ENCODE data around the gene RBBP8NL. TPM values are rescaled to one million over a fixed set of nuclear protein-coding genes. Genes with fewer than 3 reads are reported as not detected.

Gene RBBP8NL
- total RNA-seq, 1 experiment from 2014 or later, result not detected

GRCh38 chr20:62461834-62462233 is 34.5 kb upstream of the RBBP8NL start:
- DNase-seq (ENCODE audit: low read depth), result no peak

DNA sequence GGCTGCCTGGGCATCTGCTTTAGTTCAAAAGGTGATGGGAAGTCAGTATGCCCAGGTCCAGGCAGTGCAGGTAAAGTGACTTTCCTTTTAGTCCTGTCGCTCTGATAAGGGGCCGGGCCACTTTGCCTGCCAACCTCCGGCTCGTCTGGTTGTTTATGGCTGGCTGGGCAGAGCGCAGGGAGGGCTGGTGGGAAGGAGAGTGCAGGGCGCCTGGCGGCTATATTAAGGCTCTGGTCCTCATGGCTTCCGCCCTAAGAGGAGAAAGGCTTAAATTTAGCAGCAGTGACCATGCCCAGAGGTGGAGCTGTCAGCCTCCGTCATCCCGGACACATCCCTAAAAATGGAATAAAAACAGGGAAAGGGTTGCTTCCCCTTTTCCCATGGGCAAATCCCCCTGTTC is 33.8 kb upstream of the RBBP8NL start:
- no peak for DNase-seq (ENCODE audit: low read depth)

DNA sequence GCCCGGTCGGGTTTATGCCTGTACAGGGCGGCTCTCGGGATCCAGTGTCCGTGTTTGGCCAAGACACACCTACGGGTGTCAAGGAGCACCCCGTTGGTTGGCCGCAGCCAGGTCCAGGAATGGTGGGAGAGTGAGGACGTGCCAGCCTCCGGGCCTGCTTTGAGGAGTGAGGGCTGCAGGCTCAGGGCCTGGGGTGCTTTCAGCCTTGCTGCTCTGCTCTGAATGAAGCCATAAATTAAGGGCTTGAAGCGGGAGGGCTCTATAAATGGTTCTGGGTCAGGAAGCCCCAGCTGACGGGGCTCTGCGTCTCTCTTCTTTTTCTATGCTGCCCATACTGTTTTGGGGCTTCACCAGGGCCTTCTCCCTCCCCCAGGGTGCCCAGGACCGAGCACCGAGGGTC is 33.3 kb upstream of the RBBP8NL start:
- DNase-seq (ENCODE audit: low read depth), result no peak

DNA sequence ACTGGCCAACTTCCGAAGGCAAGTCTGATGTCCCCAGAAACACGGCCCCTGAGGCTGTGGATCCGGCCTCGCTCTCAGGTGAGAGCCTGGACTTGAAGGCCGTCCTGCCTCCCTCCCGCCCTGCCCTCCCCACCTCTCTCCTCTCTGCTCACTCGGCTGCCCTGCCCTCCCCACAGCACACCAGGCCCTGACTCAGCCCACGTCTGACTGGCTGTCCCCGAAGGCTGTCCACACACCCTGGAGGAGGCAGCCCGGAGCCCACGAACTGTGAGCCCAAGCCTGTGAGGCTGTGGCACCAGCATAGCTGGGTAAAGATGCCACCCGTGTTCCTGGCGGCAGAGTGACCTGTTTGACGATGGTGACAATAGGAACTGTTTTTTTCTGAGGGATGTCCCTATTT is 32.1 kb upstream of the RBBP8NL start:
- DNase-seq (ENCODE audit: low read depth), result no peak

DNA sequence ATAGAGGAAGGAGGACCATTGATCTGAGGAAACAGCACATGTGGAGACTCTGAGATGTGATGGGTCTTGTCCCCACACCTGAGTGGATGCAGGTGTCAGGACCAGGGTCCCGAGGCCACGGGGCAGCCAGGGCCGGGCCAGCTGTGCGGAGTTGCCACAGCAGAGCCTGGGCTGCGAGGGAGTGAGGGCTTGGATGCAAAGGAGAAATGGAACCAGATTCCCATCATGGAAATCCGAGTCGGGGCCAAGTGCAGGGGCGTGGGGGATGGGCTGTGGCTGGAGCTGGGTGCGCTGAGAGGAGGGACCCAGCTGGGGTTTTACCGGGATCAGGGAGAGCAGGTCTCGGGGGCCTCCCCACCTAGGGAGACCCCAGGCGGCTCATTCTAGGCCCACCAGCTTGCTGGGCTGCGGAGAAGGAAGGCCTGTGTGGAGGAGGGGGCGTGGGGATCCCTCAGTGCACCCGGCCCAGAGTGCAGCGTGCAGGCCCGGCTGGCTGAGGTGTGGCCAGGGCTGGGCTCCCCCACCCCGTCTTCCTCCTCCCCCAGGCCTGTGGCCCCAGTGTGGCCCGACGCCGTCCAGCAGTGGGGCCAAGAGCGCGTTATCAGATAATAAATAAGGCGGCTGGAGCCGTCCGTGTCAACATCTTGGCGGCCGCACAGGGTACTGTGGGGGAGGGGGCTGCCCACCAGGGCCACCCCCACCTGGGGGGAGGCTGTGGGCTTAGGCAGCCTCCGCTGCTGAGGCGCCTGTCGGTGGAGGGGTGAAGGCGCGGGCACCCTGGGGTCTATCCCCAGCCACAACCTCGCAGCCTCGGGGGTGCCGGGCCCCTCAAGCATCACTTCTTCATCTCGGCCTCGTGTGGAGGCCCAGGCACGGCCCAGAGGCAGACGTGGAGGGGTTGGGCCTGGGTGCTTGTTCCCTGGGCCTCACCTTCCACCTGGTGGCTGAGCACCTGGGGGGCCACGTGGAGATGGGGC is 31.2 kb upstream of the RBBP8NL start:
- no peak for DNase-seq (ENCODE audit: low read depth)

- DNase-seq (ENCODE audit: low read depth), result no peak
Measured at GRCh38 chr20:62457831-62458230, 30.5 kb upstream of the RBBP8NL start.

DNA sequence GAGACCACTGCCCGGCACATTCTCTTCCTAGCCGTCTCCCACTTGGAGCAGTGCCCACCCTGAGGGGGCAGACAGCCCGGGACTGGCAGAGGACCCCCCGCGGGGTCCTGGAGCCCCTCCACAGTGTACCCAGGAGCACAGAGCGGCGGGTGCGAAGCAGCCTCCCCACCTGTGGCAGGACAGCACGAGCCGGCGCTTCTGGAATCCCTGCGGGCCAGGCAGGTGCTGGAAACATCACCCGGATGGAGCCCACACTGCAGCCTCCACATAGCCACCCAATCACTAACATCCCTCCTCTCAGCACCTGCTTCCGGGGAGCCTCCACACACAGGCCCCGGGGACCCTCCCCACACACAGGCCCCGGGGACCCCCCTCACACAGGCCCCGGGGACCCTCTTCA is 29.8 kb upstream of the RBBP8NL start:
- DNase-seq (ENCODE audit: low read depth), result no peak

- no peak for DNase-seq (ENCODE audit: low read depth)
Measured at GRCh38 chr20:62455929-62456328, 28.6 kb upstream of the RBBP8NL start.

DNA sequence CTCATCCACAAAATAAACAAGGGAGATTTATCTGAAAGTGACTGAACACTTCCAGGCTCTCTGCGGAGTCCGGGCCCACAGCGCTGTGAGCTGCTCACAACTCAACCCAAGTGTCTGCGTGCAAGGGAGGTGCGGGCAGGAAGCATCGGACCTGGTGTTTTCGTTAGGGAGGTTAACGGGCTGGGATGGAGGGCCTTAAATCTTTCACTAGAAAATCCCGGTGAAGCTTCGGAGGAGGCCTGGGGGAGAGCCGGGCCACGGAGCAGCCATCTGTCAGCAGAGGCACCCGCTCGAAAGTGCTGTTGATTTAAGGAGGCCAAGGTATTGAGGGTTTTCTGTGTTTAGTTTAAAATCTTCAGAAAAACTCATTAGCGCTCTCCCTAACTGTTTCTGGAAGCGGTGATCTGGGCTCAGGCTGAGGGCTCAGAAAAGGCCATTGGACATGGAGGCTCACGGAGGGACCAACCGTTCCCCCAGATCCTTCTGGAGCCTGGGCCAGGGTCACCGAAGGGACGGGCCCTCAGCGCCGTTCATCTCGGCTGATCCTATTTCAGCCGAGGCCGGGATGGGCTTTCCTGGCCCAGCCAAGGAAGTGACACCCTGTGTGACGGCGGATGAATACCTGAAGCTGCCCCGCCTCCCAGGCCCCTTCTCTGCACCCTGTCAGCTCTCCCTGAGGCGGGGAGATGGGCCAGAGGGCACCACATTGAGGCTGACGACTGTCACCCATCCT is 27.7 kb upstream of the RBBP8NL start:
- DNase-seq (ENCODE audit: low read depth), result no peak

GRCh38 chr20:62453186-62453808 is 26.0 kb upstream of the RBBP8NL start:
- DNase-seq (ENCODE audit: low read depth), result no peak

GRCh38 chr20:62452475-62453095 is 25.2 kb upstream of the RBBP8NL start:
- no peak for DNase-seq (ENCODE audit: low read depth)

- DNase-seq (ENCODE audit: low read depth), result no peak
Measured at GRCh38 chr20:62451970-62452369, 24.6 kb upstream of the RBBP8NL start.

GRCh38 chr20:62451156-62451767 is 23.9 kb upstream of the RBBP8NL start:
- DNase-seq (ENCODE audit: low read depth), result no peak

DNA sequence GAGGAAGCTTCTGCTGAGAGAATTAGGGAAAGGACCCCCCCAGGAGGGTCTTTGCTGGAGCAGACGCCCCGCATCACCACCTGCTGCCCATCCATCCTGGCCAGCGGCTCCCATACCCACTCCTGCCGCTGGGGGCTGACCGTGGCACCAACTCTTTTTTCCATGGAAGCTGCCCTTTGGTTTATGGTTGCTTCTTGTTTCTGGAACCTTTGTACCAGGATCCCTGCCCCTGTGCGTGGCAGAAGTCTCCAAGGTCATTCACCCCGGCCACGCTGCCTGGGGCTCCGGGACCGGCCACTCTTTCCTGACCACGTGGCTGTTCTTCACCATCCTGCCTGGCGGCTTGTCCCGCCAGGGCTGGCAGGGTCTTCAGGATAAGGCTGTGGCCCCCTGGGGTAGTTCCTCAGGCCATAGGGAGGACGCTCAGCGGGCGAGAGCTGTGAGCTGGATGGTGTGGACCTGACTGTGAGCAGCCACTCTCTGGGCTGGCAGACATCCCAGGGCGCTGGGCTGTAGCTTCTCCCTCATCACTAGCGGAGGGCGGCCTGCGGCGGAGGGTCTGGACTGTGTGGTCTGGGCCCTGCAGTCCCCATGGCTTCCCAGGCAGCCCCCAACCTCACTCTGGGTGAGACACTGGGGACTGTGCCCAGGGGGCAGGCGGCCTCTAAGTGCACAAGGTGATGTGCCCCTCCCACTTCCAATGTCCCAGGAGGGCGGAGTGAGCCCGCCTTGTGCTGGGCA is 22.8 kb upstream of the RBBP8NL start:
- no peak for DNase-seq (ENCODE audit: low read depth)

- no peak for DNase-seq (ENCODE audit: low read depth)
Measured at GRCh38 chr20:62448788-62449187, 21.4 kb upstream of the RBBP8NL start.

- DNase-seq (ENCODE audit: low read depth), result no peak
Measured at GRCh38 chr20:62448038-62448437, 20.7 kb upstream of the RBBP8NL start.

GRCh38 chr20:62446888-62447869 is 19.8 kb upstream of the RBBP8NL start:
- no peak for DNase-seq (ENCODE audit: low read depth)

DNA sequence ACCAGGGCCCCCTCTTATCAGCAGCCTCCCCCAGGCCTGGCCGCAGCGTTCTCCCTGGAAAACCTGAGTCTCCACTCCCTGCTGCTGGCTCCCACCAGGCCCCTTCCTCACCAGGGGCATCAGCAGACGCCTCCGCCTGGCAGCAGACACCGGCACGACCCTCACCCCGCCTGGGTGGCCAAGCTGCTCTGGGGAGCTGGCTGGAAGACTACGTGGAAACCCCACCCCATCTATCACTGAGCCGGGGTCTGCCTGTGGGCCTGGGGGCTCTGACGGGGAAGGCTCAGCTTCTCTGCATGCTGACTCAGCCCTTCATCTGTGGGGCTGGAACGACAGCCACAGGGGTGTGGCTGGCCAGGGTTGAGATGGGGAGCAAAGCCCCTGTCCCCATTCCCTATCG is 19.1 kb upstream of the RBBP8NL start:
- DNase-seq (ENCODE audit: low read depth), result no peak

DNA sequence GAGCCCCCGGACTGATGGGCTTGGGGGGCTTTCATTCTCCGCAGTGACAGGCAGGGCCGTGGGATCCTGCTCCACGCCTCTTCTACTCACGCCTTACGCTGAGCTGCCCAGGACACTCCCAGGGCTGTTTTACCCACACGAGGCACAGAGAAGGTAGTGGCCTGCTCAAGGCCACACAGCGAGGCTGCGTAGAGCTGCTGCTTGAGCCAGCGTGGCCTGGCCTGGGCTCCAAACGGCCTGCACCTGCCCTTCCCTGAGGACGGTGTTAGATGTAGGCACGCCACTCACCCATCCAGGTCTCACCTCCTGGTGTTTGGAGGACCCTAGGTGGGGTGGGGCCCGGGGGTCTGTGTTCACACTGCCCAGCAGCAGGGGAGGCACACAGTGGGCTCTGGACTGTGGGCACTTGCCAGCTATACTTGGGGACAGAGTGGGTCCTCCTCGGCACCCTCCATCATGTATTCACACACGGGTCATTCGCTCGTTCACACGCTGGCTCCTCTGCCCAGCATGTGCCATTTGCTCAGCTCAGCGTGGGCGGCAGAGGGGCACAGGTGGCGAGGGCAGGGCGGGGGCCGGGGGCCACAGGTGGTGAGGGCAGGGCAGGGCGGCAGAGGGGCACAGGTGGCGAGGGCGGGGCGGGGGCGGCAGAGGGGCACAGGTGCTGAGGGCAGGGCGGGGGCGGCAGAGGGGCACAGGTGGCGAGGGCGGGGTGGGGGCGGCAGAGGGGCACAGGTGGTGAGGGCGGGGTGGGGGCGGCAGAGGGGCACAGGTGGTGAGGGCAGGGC is 18.4 kb upstream of the RBBP8NL start:
- no peak for DNase-seq (ENCODE audit: low read depth)

Data from Daoy (cell line).